Transverse colon (tissue), 4 donors: ENCODE data around the gene SLC1A7. TPM values are rescaled to one million over a fixed set of nuclear protein-coding genes. Genes with fewer than 3 reads are reported as not detected.

Experiments
- DNase-seq: peaks from one replicate; pipeline ENCODE4 v3.0.0-alpha.2; 2019
- H3K27ac ChIP-seq, 4 donors: fragments of 200-600 bp; sonication (generic); 2 replicates each; pipeline ENCODE4 v1.5.1; 2016 to 2018; ENCODE audit warnings: inconsistent platforms in 4 of 4
- H3K27me3 ChIP-seq: fragments of 200-600 bp; sonication (generic); 2 replicates; pipeline ENCODE4 v1.5.1; 2017; ENCODE audit warnings: inconsistent platforms
- H3K36me3 ChIP-seq, 4 donors: fragments of 200-600 bp; sonication (generic); 2 replicates each; pipeline ENCODE4 v1.5.1; 2017 to 2019; ENCODE audit warnings: inconsistent platforms in 4 of 4
- H3K4me1 ChIP-seq, 4 donors: fragments of 200-600 bp; sonication (generic); 2 replicates each; pipeline ENCODE4 v1.5.1; 2017 to 2020; ENCODE audit warnings: inconsistent platforms in 4 of 4
- H3K4me3 ChIP-seq, 4 donors: fragments of 200-600 bp; sonication (generic); 1 replicate in 1 of 4; 2 replicates in 3 of 4; pipeline versions ENCODE4 v1.5.1 to v1.6.1; 2017 to 2019; ENCODE audit warnings: inconsistent platforms in 4 of 4
- H3K9me3 ChIP-seq, 2 donors: fragments of 200-600 bp; sonication (generic); 2 replicates each; pipeline ENCODE4 v1.5.1; 2017 to 2019; ENCODE audit warnings: inconsistent platforms in 2 of 2
- CTCF ChIP-seq, 5 experiments: fragments of 200-600 bp in 3 of 5; fragments of 450-650 bp in 2 of 5; sonication (generic) in 3 of 5; IDR thresholded peaks; 1 replicate in 2 of 5; 2 replicates in 3 of 5; pipeline ENCODE4 v1.5.1; 2016 to 2017; ENCODE audit warnings: antibody characterized with exemption in 5 of 5, inconsistent platforms in 3 of 5, mild to moderate bottlenecking in 2 of 5, moderate library complexity in 1 of 5
- EP300 ChIP-seq: sonication (generic); formaldehyde crosslinking; IDR thresholded peaks from one replicate; pipeline ENCODE4 v1.6.1; 2017; ENCODE audit warnings: antibody characterized with exemption, low read depth
- POLR2A ChIP-seq: fragments of 450-650 bp; IDR thresholded peaks from one replicate; pipeline ENCODE4 v1.6.1; 2016; ENCODE audit warnings: antibody characterized with exemption, mild to moderate bottlenecking, moderate library complexity
- POLR2AphosphoS5 ChIP-seq, 3 donors: sonication (generic); formaldehyde crosslinking; IDR thresholded peaks; one replicate each; pipeline ENCODE4 v1.6.1; 2016; ENCODE audit warnings: antibody characterized with exemption in 3 of 3
- WGBS, 2 donors: methylation state at CpG; one replicate each; pipeline ENCODE4 v1.1.5; 2018; ENCODE audit warnings: low coverage in 1 of 2; 5-methylcytosine and 5-hydroxymethylcytosine counted together
- in situ Hi-C, 4 donors: fragments of 200-750 bp; cut with MboI; loops; one replicate each; pipeline versions ENCODE4 v1.15.0 to v1.15.1; 2017; ENCODE audit warnings: low sequenced_read_pairs in 3 of 4, low pct_ligation_motif_present in 1 of 4, low pct_unique_long_range_greater_than_20kb in 1 of 4
- intact Hi-C: fragments of 100-400 bp; cut with DNase I; formaldehyde crosslinking; loops from one replicate; pipeline ENCODE4 v1.15.1; 2023; ENCODE audit warnings: low total_unique reads
- total RNA-seq, 4 donors: library from RNA; depleted of rRNA; stranded (reverse); fragments of >200 nt; gene quantifications; one replicate each; pipeline ENCODE4 v1.1.0, GENCODE V29; 2016

SLC1A7 gene
- total RNA-seq, 4 donors from 2014 or later = 1.1 to 1.6 (median 1.6) TPM; not detected in 1

- H3K4me3 ChIP-seq = no peak overlapping the region
- intact Hi-C loops = no loop called here
- peaks cover 5 to 14% (median 8%) of the 10 kb centered on the region in 4 donors for H3K4me1 ChIP-seq
- DNase-seq = no peak
- no peaks in the 10 kb centered on the region for H3K36me3 ChIP-seq
- TF ChIP-seq POLR2A (no peak), POLR2AphosphoS5 (IDR thresholded peaks at IDR 0.05) (no peak), EP300 (no peak), CTCF (IDR thresholded peaks at IDR 0.05) (no peak)
- 61% methylated on average over 11 of the region's 13 CpGs; no CpG with 5 or more reads in 1 of the 2 donors for WGBS, 2 donors
- no peaks in the 10 kb centered on the region for H3K27me3 ChIP-seq
- in situ Hi-C loops = no loop called here
- no peak overlapping the region for H3K27ac ChIP-seq
- H3K9me3 ChIP-seq = no peaks in the 10 kb centered on the region
Observed at GRCh38 chr1:53094533-53094919, 47.9 kb downstream of the SLC1A7 start.

DNA sequence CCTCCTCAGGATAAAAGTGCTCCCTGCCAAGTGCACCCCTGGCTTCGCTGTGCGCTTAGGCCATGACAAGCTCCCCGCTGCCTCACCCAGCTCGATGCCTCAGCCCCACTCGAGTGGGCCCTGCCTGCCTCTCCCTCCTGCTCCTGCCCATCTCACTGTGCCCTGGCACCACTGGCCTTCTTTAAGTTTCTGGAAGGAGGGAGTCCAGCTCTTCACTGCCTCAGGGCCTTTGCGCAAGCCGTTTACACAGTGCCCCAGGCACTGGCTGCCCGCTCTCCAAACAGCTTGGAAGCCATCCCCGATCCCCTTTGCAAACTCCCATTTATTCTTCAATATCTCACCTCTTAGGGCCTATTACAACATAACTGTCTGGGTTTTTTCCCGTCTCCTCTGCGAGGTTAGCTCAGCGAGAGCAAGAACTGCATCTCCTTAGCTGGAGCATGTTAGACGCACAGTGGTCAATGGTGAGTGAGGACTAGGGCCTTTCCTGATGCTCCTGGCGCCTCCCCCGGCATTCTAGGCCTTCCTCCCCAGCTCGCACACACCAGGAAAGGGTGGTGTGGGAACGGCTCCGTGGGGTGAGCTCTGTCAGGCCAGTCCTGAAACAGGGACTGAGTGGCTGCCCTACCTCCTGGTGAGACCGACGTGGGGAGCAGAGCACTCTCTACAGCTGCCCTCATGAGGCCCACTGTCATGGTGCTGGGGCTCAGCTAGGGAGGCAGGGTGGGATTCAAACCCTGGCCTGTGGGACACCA, 48.5 kb downstream of the SLC1A7 start:
- Histone ChIP-seq H3K27ac (no peak overlapping the region), H3K4me3 (no peak overlapping the region), H3K27me3 (no peaks in the 10 kb centered on the region), H3K36me3 (no peaks in the 10 kb centered on the region), H3K4me1 (peaks cover 5 to 17% (median 9%) of the 10 kb centered on the region in 4 donors), H3K9me3 (no peaks in the 10 kb centered on the region)
- TF ChIP-seq POLR2A (no peak), CTCF (IDR thresholded peaks at IDR 0.05) (no peak), EP300 (no peak), POLR2AphosphoS5 (IDR thresholded peaks at IDR 0.05) (no peak)
- no peak for DNase-seq
- 92 to 95% methylated on average over 5 to 20 of the region's 20 CpGs for WGBS, 2 donors
- intact Hi-C loops (no loop called here), in situ Hi-C loops (no loop called here)

DNA sequence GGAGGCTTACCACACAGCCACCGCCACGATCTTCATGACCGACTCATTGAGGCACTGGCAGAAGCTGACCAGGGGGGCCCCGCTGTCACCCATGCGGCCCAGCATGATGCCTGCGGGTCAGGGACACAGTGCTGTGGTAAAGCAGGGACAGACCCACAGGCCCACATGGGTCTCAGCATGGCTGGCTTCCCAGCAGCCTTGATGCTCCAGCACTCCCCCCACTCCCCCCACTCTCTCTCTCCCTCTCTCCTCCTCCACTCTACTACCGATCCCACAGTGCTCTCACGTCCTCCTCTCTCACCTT, 49.0 kb downstream of the SLC1A7 start:
- no peak for DNase-seq
- intact Hi-C loops = no loop called here
- in situ Hi-C loops = no loop called here
- H3K9me3 ChIP-seq = no peaks in the 10 kb centered on the region
- H3K27me3 ChIP-seq = no peaks in the 10 kb centered on the region
- no peaks in the 10 kb centered on the region for H3K36me3 ChIP-seq
- H3K27ac ChIP-seq = no peak overlapping the region
- WGBS, 2 donors = 92 to 98% methylated on average over 4 to 8 of the region's 8 CpGs
- H3K4me1 ChIP-seq = peaks cover 5 to 17% (median 9%) of the 10 kb centered on the region in 4 donors
- no peak for TF ChIP-seq POLR2AphosphoS5 (IDR thresholded peaks at IDR 0.05)
- H3K4me3 ChIP-seq = no peak overlapping the region

DNA sequence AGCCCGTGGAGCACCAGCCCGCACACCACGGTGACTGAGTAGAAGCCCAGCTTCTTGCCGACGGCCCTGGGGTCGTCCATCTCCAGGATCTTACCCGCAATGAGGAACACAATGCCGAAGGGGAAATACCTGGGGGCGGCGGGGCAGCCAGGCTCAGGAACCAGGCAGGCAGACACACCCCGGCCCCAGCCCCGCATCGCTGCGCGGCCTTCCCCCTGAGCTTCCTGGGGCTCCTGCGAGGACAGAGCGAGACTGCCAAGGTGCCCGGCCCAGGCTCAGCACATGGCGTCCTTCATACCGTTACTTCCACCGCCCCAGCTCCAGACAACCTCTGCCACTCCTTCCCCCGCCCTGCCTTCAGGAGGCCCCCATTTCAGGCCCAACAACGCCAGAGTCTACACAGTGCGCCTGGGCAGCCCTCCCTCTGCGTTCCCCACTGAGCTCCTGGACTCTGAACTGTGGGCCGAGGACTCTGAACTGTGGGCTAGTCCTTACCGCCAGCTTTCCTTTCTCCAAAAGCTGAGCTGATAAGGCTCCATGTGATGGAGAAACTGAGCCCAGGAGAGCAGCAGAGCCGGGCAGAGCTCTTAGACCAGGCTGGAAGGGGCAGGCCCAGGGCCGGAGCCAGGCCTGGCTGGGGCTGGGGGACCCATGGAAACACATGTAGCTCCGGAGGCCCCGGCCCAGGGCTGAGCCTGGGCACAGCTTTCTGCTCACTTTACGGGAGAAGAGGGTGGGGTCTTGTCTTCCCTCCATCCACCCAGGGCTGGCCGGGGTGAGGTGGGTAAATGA, 49.6 kb downstream of the SLC1A7 start:
- in situ Hi-C loops (no loop called here), intact Hi-C loops (no loop called here)
- DNase-seq = no peak
- H3K27ac ChIP-seq = no peak overlapping the region
- no peaks in the 10 kb centered on the region for H3K9me3 ChIP-seq
- no peak overlapping the region for H3K4me3 ChIP-seq
- H3K4me1 ChIP-seq = peaks cover 5 to 17% (median 9%) of the 10 kb centered on the region in 4 donors
- no peaks in the 10 kb centered on the region for H3K27me3 ChIP-seq
- H3K36me3 ChIP-seq = no peaks in the 10 kb centered on the region
- 86% methylated on average over 29 of the region's 33 CpGs; no CpG with 5 or more reads in 1 of the 2 donors for WGBS, 2 donors
- no peak for TF ChIP-seq POLR2AphosphoS5 (IDR thresholded peaks at IDR 0.05)
- TF ChIP-seq CTCF (IDR thresholded peaks at IDR 0.05) = no peak
- TF ChIP-seq POLR2A = no peak
- TF ChIP-seq EP300 = no peak
